ENCODE measurements around the gene AEBP1.

The AEBP1 gene

DNA sequence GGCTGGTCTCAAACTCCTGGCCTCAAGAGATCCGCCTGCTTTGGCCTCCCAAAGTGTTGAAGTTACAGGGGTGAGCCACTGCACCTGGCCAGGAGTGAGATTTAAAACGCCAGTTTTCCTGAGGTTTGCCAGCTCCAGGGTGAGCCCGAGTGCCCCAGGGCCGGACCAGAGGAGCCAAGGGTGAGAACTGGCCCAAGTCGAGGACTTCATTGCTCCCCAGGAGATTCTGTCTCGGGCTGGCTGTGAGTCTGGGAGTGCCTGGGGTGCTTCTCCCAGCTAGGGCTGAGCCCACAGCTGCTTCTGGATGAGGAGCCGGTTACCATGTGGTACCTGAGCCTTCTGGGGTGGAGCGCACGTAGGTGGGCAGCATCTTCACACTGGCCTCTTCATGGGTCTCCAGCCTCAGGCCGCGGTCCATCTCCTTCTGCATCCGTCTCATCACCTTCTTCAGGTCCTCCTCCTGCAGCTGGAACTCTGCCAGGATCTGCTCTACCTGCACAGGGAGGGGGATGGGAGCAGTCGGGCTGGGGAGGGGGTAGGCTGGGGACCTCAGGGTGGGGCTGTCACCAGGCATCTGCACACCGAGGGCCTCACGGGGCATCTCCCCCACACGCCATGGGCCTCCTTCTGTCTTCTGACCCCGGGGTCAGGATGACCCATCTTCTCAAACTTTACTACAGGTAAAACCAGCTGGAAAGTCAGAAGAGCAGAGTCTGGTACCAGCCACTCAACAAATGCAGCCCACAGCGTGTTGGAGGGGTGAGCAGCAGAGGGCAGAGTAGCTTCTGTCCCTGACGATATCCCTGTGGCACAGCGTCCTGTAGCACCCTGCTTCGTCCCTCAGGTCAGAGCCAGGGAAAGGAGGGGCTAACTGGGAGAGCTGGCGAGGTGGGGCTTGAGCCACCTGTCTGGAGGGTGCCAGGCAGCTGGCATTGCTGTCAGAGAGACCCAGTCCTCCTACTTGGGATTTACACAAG is 49.1 kb downstream of the AEBP1 start:
- Histone ChIP-seq H3K27me3 (ENCODE audit: control insufficient read depth, insufficient read depth, low read length) (no peaks in the 10 kb centered on the region), H3K36me3 (ENCODE audit: control insufficient read depth, insufficient read depth, low read length) (no peaks in the 10 kb centered on the region), H3K4me1 (ENCODE audit: control insufficient read depth, insufficient read depth, low read length) (no peaks in the 10 kb centered on the region), H3K9ac (ENCODE audit: low read depth, low read length) (no peak overlapping the region), H3K4me3 (ENCODE audit: low read depth, low read length) (no peak overlapping the region), H3K9me3 (ENCODE audit: control insufficient read depth, insufficient read depth, low read length) (no peaks in the 10 kb centered on the region)

GRCh38 chr7:44153948-44154335 is 49.8 kb downstream of the AEBP1 start:
- H3K9me3 ChIP-seq (ENCODE audit: control insufficient read depth, insufficient read depth, low read length): no peaks in the 10 kb centered on the region
- no peaks in the 10 kb centered on the region for H3K36me3 ChIP-seq (ENCODE audit: control insufficient read depth, insufficient read depth, low read length)
- no peak overlapping the region for H3K4me3 ChIP-seq (ENCODE audit: low read depth, low read length)
- H3K9ac ChIP-seq (ENCODE audit: low read depth, low read length): no peak overlapping the region
- H3K27me3 ChIP-seq (ENCODE audit: control insufficient read depth, insufficient read depth, low read length): no peaks in the 10 kb centered on the region
- H3K4me1 ChIP-seq (ENCODE audit: control insufficient read depth, insufficient read depth, low read length): no peaks in the 10 kb centered on the region

DNA sequence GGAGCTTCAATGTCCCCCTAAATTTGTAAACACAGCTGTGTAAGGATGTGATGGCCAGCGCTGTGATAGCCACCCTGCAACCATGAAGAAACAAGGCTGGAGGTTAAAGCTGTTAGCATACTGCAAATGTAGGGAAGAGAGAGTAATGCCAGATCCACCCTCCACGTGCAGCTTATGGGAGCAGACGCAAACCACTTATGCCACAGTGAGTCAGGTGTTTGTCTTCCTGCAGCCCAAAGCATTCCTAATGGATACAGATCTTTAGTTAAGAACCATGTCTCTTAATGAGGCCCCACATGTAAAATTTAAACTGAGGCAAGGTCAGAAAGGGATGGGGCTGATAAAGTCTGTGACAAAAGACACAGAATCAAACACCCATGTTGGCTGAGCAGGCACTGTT is 50.6 kb downstream of the AEBP1 start:
- H3K27me3 ChIP-seq (ENCODE audit: control insufficient read depth, insufficient read depth, low read length): no peaks in the 10 kb centered on the region
- no peak overlapping the region for H3K9ac ChIP-seq (ENCODE audit: low read depth, low read length)
- no peaks in the 10 kb centered on the region for H3K9me3 ChIP-seq (ENCODE audit: control insufficient read depth, insufficient read depth, low read length)
- no peaks in the 10 kb centered on the region for H3K4me1 ChIP-seq (ENCODE audit: control insufficient read depth, insufficient read depth, low read length)
- H3K36me3 ChIP-seq (ENCODE audit: control insufficient read depth, insufficient read depth, low read length): no peaks in the 10 kb centered on the region
- no peak overlapping the region for H3K4me3 ChIP-seq (ENCODE audit: low read depth, low read length)

DNA sequence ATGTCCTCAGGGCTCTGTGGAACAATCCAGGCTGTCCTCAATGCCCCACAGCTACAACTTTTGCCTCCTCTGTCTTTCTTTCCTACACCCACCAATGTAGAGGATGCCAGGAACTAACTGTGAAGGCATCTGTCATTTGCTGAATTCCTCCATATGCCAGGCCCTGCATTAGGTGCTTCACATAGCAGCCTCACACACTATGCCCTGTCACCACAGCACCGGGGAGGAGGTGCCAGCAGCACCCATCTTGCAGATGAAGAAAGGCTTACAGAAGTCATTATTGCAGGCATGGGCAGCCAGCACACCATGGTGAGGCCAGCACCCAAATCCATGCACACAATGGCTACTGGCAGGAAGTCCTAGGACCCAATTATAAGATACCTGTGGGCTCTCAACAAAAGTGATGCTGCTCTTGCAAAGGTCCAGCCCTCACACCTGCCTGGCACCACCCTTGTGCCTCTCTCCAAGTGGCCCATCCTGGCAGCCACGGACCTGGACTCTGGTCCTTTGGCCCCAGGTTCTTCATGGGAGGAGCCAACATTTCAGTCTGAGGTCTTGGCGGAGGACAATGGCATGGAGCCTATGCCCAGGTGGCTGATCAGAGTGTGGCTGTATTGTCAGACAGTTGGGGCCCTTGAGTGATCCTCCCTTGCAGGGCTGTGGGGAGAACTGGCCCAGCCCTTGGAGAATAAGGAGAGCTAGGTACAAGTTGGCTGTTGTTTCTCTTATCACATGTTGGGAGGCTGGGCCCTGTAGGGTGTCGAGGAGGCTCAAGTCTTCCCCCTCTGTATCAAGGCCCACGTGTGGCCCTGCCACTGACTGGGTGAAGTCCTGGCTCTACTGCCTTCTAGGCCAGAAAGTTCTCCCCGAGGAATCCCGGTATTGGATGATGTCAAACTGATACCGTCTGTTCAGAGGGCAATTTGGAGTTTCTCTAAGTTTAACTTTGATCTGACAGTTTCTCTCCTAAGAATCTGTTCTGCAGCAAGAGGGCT is 51.3 kb downstream of the AEBP1 start:
- Histone ChIP-seq H3K36me3 (ENCODE audit: control insufficient read depth, insufficient read depth, low read length) (no peaks in the 10 kb centered on the region), H3K4me1 (ENCODE audit: control insufficient read depth, insufficient read depth, low read length) (no peaks in the 10 kb centered on the region), H3K9ac (ENCODE audit: low read depth, low read length) (no peak overlapping the region), H3K9me3 (ENCODE audit: control insufficient read depth, insufficient read depth, low read length) (no peaks in the 10 kb centered on the region), H3K4me3 (ENCODE audit: low read depth, low read length) (no peak overlapping the region), H3K27me3 (ENCODE audit: control insufficient read depth, insufficient read depth, low read length) (no peaks in the 10 kb centered on the region)

DNA sequence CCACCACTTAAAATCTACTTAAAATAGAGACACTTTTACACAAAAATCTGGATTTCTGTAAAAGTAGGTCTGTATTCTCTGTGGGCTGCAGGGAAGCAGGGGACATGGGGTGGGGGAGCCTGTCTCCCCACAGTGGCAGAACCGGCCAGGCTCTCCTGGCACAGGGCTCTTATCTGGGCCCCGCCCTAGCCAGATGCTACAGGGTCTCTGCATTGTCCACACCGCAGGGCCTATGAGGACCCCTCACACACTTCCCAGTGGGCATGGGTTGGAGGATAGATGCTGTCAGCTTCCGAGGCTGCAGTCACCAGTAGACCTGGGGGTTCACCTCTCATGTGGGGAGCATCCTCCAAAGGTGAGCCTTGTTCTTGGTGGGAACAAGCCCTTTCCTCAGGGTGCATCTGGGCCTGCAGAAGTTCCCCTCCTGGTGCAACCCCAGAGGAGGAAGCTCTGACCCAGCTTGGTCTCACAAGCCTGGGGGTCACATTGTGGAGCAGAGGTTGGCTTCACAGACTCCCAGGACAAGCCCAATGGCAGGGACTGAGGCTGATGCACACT is 52.4 kb downstream of the AEBP1 start:
- H3K4me3 ChIP-seq (ENCODE audit: low read depth, low read length): no peak overlapping the region
- H3K4me1 ChIP-seq (ENCODE audit: control insufficient read depth, insufficient read depth, low read length): no peaks in the 10 kb centered on the region
- no peaks in the 10 kb centered on the region for H3K27me3 ChIP-seq (ENCODE audit: control insufficient read depth, insufficient read depth, low read length)
- H3K9ac ChIP-seq (ENCODE audit: low read depth, low read length): no peak overlapping the region
- no peaks in the 10 kb centered on the region for H3K9me3 ChIP-seq (ENCODE audit: control insufficient read depth, insufficient read depth, low read length)
- H3K36me3 ChIP-seq (ENCODE audit: control insufficient read depth, insufficient read depth, low read length): no peaks in the 10 kb centered on the region

- Histone ChIP-seq H3K4me3 (ENCODE audit: low read depth, low read length) (no peak overlapping the region), H3K9ac (ENCODE audit: low read depth, low read length) (no peak overlapping the region), H3K36me3 (ENCODE audit: control insufficient read depth, insufficient read depth, low read length) (no peaks in the 10 kb centered on the region), H3K4me1 (ENCODE audit: control insufficient read depth, insufficient read depth, low read length) (no peaks in the 10 kb centered on the region), H3K9me3 (ENCODE audit: control insufficient read depth, insufficient read depth, low read length) (no peaks in the 10 kb centered on the region), H3K27me3 (ENCODE audit: control insufficient read depth, insufficient read depth, low read length) (no peaks in the 10 kb centered on the region)
These were observed 53.3 kb downstream of the AEBP1 start for GRCh38 chr7:44157116-44158080.

DNA sequence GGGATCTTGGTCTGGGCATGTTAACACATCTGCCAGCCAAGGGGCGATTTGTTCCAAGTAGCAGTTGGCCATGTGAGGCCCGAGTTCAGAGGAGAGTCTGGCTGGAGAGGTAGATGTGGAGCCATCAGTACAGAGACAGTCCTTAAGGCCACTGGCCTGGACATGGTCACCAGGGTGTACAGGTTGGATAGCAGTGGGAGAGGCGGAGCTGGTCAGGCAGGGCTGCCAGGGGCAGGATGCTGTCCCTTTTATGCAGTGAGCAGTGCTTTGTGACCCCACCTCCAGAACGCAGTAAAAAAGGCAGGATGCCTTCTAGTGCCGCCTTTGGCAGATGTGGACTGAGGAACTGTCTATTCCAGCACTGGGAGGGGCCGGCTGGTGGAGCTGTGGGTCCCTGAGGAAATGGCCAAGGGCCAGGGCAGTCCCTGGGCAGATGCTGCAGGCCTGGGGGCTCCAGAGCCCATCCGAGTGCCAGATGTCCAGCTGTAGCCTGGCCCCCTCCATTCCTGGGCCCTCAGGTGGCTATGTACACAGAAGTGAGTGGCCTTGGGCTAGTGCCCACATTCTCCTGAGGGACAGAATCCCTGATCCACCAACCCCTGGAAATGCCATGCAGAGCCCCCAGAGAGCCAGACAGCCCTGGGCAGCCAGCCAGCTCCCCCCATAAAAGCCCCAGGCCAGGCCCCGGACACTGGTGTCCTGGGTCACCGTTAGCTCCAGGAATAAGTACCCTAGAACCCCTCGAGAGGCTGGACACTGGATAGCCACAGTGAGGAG is 54.1 kb downstream of the AEBP1 start:
- Histone ChIP-seq H3K9me3 (ENCODE audit: control insufficient read depth, insufficient read depth, low read length) (no peaks in the 10 kb centered on the region), H3K4me1 (ENCODE audit: control insufficient read depth, insufficient read depth, low read length) (no peaks in the 10 kb centered on the region), H3K36me3 (ENCODE audit: control insufficient read depth, insufficient read depth, low read length) (no peaks in the 10 kb centered on the region), H3K27me3 (ENCODE audit: control insufficient read depth, insufficient read depth, low read length) (no peaks in the 10 kb centered on the region), H3K4me3 (ENCODE audit: low read depth, low read length) (no peak overlapping the region), H3K9ac (ENCODE audit: low read depth, low read length) (no peak overlapping the region)

DNA sequence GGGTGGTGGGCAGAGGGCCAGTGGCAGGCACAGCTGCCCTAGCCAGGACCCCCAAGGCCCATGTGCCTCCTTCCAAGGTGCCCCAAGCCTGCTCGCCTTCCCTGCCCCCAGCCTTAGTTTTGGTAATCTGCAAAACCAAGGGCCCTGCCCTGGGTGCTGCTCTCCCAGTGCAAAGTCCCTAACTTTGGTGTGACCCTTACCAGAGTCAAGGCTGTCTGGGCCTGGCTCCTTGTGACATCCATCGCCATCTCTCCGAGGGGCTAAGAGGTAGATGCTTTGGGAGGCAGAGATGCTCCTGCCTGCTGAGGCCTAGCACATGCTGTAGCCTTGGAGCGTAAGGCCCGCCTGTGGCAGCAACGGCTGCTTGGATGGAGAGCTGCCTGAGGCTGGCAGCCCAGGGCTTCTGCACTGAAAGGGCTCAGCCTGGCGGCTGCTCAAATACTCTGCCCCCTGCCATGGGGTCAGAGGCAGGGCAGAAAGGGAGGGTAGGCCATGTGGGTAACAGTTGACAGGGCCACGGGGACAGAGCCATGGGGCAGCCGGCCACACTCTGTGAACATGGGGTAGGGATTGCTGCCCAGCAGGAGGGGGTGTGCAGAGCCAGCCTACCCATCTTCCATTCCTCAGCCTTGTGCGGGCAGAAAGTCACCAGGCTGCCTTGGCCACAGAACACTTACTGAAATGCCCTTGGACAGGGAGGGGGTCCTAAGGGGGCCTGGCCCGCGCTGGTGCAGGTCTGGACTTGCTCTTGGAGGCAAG is 54.9 kb downstream of the AEBP1 start:
- no peaks in the 10 kb centered on the region for H3K9me3 ChIP-seq (ENCODE audit: control insufficient read depth, insufficient read depth, low read length)
- no peak overlapping the region for H3K4me3 ChIP-seq (ENCODE audit: low read depth, low read length)
- no peaks in the 10 kb centered on the region for H3K36me3 ChIP-seq (ENCODE audit: control insufficient read depth, insufficient read depth, low read length)
- H3K9ac ChIP-seq (ENCODE audit: low read depth, low read length): no peak overlapping the region
- no peaks in the 10 kb centered on the region for H3K27me3 ChIP-seq (ENCODE audit: control insufficient read depth, insufficient read depth, low read length)
- H3K4me1 ChIP-seq (ENCODE audit: control insufficient read depth, insufficient read depth, low read length): no peaks in the 10 kb centered on the region

- Histone ChIP-seq H3K9me3 (ENCODE audit: control insufficient read depth, insufficient read depth, low read length) (no peaks in the 10 kb centered on the region), H3K4me3 (ENCODE audit: low read depth, low read length) (no peak overlapping the region), H3K27me3 (ENCODE audit: control insufficient read depth, insufficient read depth, low read length) (no peaks in the 10 kb centered on the region), H3K4me1 (ENCODE audit: control insufficient read depth, insufficient read depth, low read length) (no peaks in the 10 kb centered on the region), H3K36me3 (ENCODE audit: control insufficient read depth, insufficient read depth, low read length) (no peaks in the 10 kb centered on the region), H3K9ac (ENCODE audit: low read depth, low read length) (no peak overlapping the region)
These were observed 55.9 kb downstream of the AEBP1 start for GRCh38 chr7:44159824-44160630.

Data from iPS-15b (cell line).